Gastroesophageal sphincter (tissue), 4 donors: ENCODE data around the gene BPNT1. TPM values are rescaled to one million over a fixed set of nuclear protein-coding genes. Genes with fewer than 3 reads are reported as not detected.
"Not testable (repeated sequence)": the region's sequence is repeated elsewhere in the genome, so short reads cannot be mapped to it uniquely, and the experiment has no call there.

Source experiments
- ATAC-seq: fragments of 150-250 bp; one replicate; pipeline ENCODE4 v1.9.1; 2016; ENCODE audit warnings: mild to moderate bottlenecking, moderate library complexity
- H3K27ac ChIP-seq, 4 donors: fragments of 200-600 bp; sonication (generic) in 3 of 4; 1 replicate in 3 of 4; 2 replicates in 1 of 4; pipeline ENCODE4 v1.5.1; 2016 to 2019
- H3K27me3 ChIP-seq: fragments of 200-600 bp; sonication (generic); one replicate; pipeline ENCODE4 v1.5.1; 2019
- H3K36me3 ChIP-seq, 2 donors: fragments of 200-600 bp; sonication (generic); one replicate each; pipeline ENCODE4 v1.5.1; 2019; ENCODE audit warnings: control low read depth in 1 of 2
- H3K4me1 ChIP-seq, 3 donors: fragments of 200-600 bp; sonication (generic); 1 replicate in 2 of 3; 2 replicates in 1 of 3; pipeline ENCODE4 v1.5.1; 2016 to 2019; ENCODE audit warnings: control low read depth in 2 of 3
- H3K4me3 ChIP-seq, 2 donors: fragments of 200-600 bp; sonication (generic); one replicate each; pipeline ENCODE4 v1.5.1; 2019; ENCODE audit warnings: mild to moderate bottlenecking in 1 of 2, moderate library complexity in 1 of 2
- H3K9me3 ChIP-seq, 3 donors: fragments of 200-600 bp; sonication (generic); one replicate each; pipeline ENCODE4 v1.5.1; 2017 to 2019; ENCODE audit warnings: control low read depth in 2 of 3
- CTCF ChIP-seq, 4 experiments: fragments of 200-600 bp in 2 of 4; fragments of 450-650 bp in 2 of 4; sonication (generic) in 1 of 4; IDR thresholded peaks; one replicate each; pipeline ENCODE4 v1.5.1; 2017 to 2019; ENCODE audit warnings: antibody characterized with exemption in 4 of 4, mild to moderate bottlenecking in 2 of 4, moderate library complexity in 2 of 4
- EP300 ChIP-seq: sonication (generic); formaldehyde crosslinking; IDR thresholded peaks from one replicate; pipeline ENCODE4 v1.6.1; 2017; ENCODE audit warnings: antibody characterized with exemption, mild to moderate bottlenecking
- POLR2A ChIP-seq, 2 donors: fragments of 450-650 bp; IDR thresholded peaks; one replicate each; pipeline ENCODE4 v1.6.1; 2017; ENCODE audit warnings: antibody characterized with exemption in 2 of 2, mild to moderate bottlenecking in 2 of 2, moderate library complexity in 1 of 2
- POLR2AphosphoS5 ChIP-seq: sonication (generic); formaldehyde crosslinking; IDR thresholded peaks from one replicate; pipeline ENCODE4 v1.6.1; 2017; ENCODE audit warnings: antibody characterized with exemption
- WGBS, 2 donors: methylation state at CpG; one replicate each; pipeline ENCODE4 v1.1.5; 2018; ENCODE audit warnings: low coverage in 1 of 2; 5-methylcytosine and 5-hydroxymethylcytosine counted together
- total RNA-seq, 4 donors: library from RNA; depleted of rRNA; stranded (reverse); fragments of >200 nt; gene quantifications; one replicate each; pipeline ENCODE4 v1.1.0, GENCODE V29; 2016

BPNT1 gene
- total RNA-seq, 4 donors from 2014 or later: 8.8 to 30.2 (median 12.8) TPM

GRCh38 chr1:220093361-220094015 lies 3.9 kb upstream of the BPNT1 start:
- ATAC-seq: no peak
- 15 to 40% methylated on average over 4 to 12 of the region's 12 CpGs for WGBS, 2 donors
- peak overlapping the region in 3 of 4 donors; percentile 7 to 85 (median 85) for H3K27ac ChIP-seq

GRCh38 chr1:220092694-220093093 lies 3.1 kb upstream of the BPNT1 start:
- no peaks in the 10 kb centered on the region for H3K9me3 ChIP-seq
- TF ChIP-seq POLR2AphosphoS5 (no peak), POLR2A (IDR thresholded peaks at IDR 0.05) (no peak), CTCF (IDR thresholded peaks at IDR 0.05) (no peak), EP300 (no peak)
- peaks cover 0 to 38% (median 6%) of the 10 kb centered on the region in 3 donors for H3K4me1 ChIP-seq
- no peak for ATAC-seq
- H3K36me3 ChIP-seq: peaks cover 0 to 16% of the 10 kb centered on the region in 2 donors
- H3K27ac ChIP-seq: no peak overlapping the region
- no peaks in the 10 kb centered on the region for H3K27me3 ChIP-seq
- H3K4me3 ChIP-seq: no peak overlapping the region
- 89 to 95% methylated on average over 1 of the region's 1 CpG for WGBS, 2 donors

More at GRCh38 chr1:220093361-220094015, 3.9 kb upstream of the BPNT1 start:
- H3K27me3 ChIP-seq: no peaks in the 10 kb centered on the region
- H3K36me3 ChIP-seq: peaks cover 0 to 24% of the 10 kb centered on the region in 2 donors
- TF ChIP-seq CTCF (IDR thresholded peaks at IDR 0.05) (no peak), POLR2A (IDR thresholded peaks at IDR 0.05) (no peak), POLR2AphosphoS5 (no peak), EP300 (no peak)
- peak overlapping the region; percentile 76 to 86 for H3K4me3 ChIP-seq
- peaks cover 0 to 42% (median 6%) of the 10 kb centered on the region in 3 donors for H3K4me1 ChIP-seq
- no peaks in the 10 kb centered on the region for H3K9me3 ChIP-seq

- peaks cover 0 to 13% (median 0%) of the 10 kb centered on the region in 3 donors for H3K4me1 ChIP-seq
- not testable (repeated sequence) for ATAC-seq, H3K27me3 ChIP-seq, H3K36me3 ChIP-seq, H3K27ac ChIP-seq, H3K9me3 ChIP-seq, H3K4me3 ChIP-seq
- 81 to 100% methylated on average over 3 to 7 of the region's 15 CpGs for WGBS, 2 donors
These were observed 3.3 kb downstream of the BPNT1 start for GRCh38 chr1:220086261-220086686.

- Histone ChIP-seq H3K27ac (no peak overlapping the region), H3K36me3 (peaks cover 0 to 6% of the 10 kb centered on the region in 2 donors), H3K4me1 (peaks cover 0 to 8% (median 0%) of the 10 kb centered on the region in 3 donors), H3K4me3 (no peak overlapping the region), H3K27me3 (no peaks in the 10 kb centered on the region), H3K9me3 (no peaks in the 10 kb centered on the region)
- no peak for TF ChIP-seq POLR2AphosphoS5
- no peak for TF ChIP-seq POLR2A (IDR thresholded peaks at IDR 0.05)
- TF ChIP-seq CTCF (IDR thresholded peaks at IDR 0.05): no peak
- TF ChIP-seq EP300: no peak
- 86 to 100% methylated on average over 1 of the region's 1 CpG for WGBS, 2 donors
- no peak for ATAC-seq
These were observed 5.1 kb downstream of the BPNT1 start for GRCh38 chr1:220084460-220084859.

- no peak for TF ChIP-seq POLR2A (IDR thresholded peaks at IDR 0.05)
- no peak for TF ChIP-seq EP300
- TF ChIP-seq POLR2AphosphoS5: no peak
- no peak for TF ChIP-seq CTCF (IDR thresholded peaks at IDR 0.05)
- Histone ChIP-seq H3K9me3 (no peaks in the 10 kb centered on the region), H3K4me1 (no peaks in the 10 kb centered on the region), H3K36me3 (peaks cover 0 to 19% of the 10 kb centered on the region in 2 donors), H3K27ac (no peak overlapping the region), H3K4me3 (no peak overlapping the region), H3K27me3 (no peaks in the 10 kb centered on the region)
- 100% methylated on average over 3 of the region's 3 CpGs; no CpG with 5 or more reads in 1 of the 2 donors for WGBS, 2 donors
- no peak for ATAC-seq
These were observed 11.7 kb downstream of the BPNT1 start for GRCh38 chr1:220077887-220078286.
